PC-9 (cell line): ENCODE measurements around the gene GDF7.

ENCODE experiments used
- CTCF ChIP-seq: fragments of 200-600 bp; sonication (generic); conservative IDR thresholded peaks from 2 replicates; pipeline ENCODE4 v1.6.1; 2017; ENCODE audit warnings: mixed run types, antibody characterized with exemption, mild to moderate bottlenecking, moderate library complexity
- EZH2 ChIP-seq: fragments of 200-600 bp; sonication (generic); IDR thresholded peaks from 2 replicates; pipeline ENCODE4 v1.8.0; 2017; ENCODE audit warnings: antibody characterized with exemption, low read depth

- TF ChIP-seq CTCF (no peak), EZH2 (no peak)
Observed at GRCh38 chr2:20626392-20626697, 40.6 kb upstream of the GDF7 start.
